AG09309 (cell line): ENCODE results near the gene SPDL1.

Experiments used
- DNase-seq: peaks from one replicate; pipeline ENCODE4 v3.0.0-alpha.2; 2010; ENCODE audit warnings: low read depth
- H3K4me3 ChIP-seq: 2 replicates; pipeline ENCODE4 v1.5.1; 2011; ENCODE audit warnings: mild to moderate bottlenecking, low read depth, low read length, moderate library complexity; ENCODE audit not compliant: control insufficient read depth
- CTCF ChIP-seq: IDR thresholded peaks from 2 replicates; pipeline ENCODE4 v1.5.1; 2011; ENCODE audit warnings: mild to moderate bottlenecking, low read depth, low read length, inconsistent platforms; ENCODE audit not compliant: insufficient read depth, control insufficient read depth; ENCODE audit errors: missing control alignments

The SPDL1 gene

DNA sequence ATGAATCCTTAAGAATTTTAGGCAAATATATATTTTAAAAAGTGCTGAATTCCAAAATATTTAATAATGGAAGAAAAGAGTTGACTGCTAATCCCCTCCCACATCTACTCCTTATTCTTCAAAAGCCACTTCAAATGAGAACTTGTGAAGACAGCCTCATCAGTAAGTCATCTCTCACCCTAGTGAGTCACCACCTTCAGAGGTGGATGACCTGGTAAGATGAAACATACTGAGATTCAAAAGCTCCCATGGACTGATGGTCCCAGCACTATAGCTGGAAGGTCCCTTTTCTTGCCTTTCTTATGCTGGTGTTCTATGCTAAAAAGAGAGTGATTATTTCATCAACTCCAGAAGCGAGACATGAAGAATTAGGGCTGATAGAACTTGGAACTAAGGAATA lies 37.8 kb upstream of the SPDL1 start:
- H3K4me3 ChIP-seq: no peak overlapping the region
- DNase-seq: no peak
- TF ChIP-seq CTCF: no peak

DNA sequence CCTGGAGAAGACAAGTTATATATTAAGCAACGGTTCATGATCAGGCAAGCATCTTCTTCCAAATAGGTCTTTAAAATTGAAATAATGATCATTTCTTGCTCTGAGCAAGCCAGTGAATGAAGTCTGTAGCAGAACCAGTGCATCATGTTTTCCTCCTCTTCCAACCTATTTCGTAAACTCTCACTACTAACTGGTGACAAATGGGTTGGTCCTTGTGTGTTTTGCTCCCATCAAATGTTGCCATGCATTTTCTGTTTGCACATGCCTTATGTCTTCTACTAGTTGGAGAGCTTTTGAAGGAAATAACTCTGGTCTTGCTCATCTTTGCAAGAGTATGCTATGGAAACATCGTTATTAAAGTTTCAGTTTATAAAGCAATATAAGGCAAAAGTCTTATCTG lies 37.2 kb upstream of the SPDL1 start:
- no peak for TF ChIP-seq CTCF
- DNase-seq: no peak
- no peak overlapping the region for H3K4me3 ChIP-seq

GRCh38 chr5:169547508-169547907 lies 36.1 kb upstream of the SPDL1 start:
- TF ChIP-seq CTCF: no peak
- DNase-seq: peak; percentile 17
- H3K4me3 ChIP-seq: no peak overlapping the region

GRCh38 chr5:169548315-169548714 lies 35.3 kb upstream of the SPDL1 start:
- DNase-seq: peak; percentile 21

DNA sequence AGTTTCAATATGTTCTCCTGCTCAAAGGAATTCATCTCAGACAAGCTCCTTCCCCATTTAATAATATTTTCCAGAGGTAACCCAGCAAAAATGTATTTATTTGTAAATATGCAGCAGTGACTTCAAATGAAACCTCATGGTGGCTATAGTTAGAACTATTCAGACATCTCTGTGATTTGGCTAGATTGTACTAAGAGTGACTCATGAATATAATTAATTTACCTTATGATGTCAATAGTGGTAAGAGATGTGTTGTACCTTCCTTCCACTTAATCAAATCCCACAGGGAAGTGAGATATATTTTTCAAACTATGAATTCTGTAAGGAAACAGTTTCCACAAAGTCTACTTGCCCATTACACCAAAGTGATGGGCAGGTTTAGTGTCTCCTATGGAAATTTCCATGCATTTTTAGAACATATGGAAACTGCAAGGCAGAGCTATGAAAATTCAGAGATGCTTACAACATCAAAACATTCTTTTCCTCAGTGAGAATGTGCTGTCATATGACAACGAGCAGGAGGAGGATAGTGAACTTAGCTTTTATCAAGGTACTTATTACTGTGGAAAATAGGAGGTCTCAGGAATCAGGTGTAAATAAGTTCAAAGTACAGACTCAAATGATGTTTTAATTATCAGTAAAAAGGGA lies 34.0 kb upstream of the SPDL1 start:
- no peak overlapping the region for H3K4me3 ChIP-seq
- no peak for DNase-seq
- no peak for TF ChIP-seq CTCF

More at GRCh38 chr5:169548315-169548714, 35.3 kb upstream of the SPDL1 start:
- peak; percentile 63 for TF ChIP-seq CTCF
- H3K4me3 ChIP-seq: no peak overlapping the region

- no peak for TF ChIP-seq CTCF
- DNase-seq: no peak
- no peak overlapping the region for H3K4me3 ChIP-seq
Observed at GRCh38 chr5:169550227-169550626, 33.3 kb upstream of the SPDL1 start.

DNA sequence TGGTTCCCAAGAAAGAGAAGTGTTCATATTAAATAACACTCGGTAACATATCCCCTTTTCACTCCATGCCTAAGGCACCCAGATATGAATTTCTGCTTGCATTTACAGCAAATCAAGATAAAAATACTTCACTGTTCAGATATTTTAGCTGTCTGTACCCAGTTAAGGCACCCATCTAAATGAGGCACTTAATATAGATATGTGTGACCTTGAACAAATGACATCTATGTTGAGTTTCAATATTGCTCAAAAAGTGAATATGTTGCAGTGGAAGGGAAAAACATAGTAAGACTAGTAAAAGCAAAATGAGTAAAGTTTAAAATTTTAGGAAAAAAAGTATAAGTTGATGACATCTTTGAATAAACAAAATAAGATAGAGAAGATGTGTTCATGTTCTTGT lies 32.4 kb upstream of the SPDL1 start:
- no peak overlapping the region for H3K4me3 ChIP-seq
- DNase-seq: no peak
- no peak for TF ChIP-seq CTCF
